GM21717 (cell line): Measurements from ENCODE around the gene SLC15A3.

ENCODE experiments used
- ATAC-seq: cut with Tn5 transposase; IDR thresholded peaks from one replicate; pipeline ENCODE4 v1.9.1; 2021; ENCODE audit warnings: mild to moderate bottlenecking, moderate library complexity; ENCODE audit not compliant: unreplicated experiment

Gene SLC15A3

DNA sequence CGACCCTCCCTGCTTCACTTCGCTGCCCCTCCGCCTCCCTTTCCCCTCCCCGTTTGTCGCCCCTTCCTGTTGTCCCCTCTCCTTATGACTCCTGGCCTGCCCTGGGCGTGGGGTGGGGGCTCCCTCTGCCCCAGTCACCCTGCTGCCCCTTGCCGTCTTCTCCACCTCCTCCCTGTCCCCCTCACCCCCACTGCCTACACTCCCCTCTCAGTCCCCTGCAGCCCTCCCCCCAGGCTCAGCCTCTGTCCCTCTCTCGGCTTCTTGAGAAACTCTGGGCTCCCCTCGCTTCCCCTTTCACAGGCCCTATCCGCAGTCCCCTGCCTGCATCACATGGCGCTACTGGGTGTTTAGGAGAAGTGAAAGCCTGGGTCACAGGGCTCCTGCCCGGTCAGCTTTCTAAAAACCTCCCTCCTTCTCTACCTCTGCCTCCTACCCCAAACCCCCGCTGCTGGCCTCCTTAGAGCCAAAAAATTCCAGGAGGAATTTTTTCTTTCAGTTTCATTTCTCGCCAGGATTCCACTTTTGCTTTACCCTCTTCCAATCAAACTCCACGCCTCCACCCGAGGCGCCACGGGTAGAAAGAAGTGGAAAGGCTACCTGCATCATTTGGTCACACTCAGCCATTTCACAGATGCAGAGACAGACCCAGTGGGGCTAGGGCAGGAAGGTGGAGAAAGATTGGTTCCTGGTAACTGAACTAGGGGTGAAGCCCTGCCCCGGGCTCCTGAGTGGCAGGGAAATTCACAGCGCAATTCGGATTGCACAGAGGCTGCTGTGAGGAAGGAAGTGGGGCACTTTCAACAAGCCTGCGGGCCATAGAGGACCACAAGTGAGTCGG, at the start of gene SLC15A3:
Gene SLC15A3 (minus strand): TSS at position 273 of the 838 bp plus-strand sequence. CDS start 625 bp downstream, outside the sequence.
- ATAC-seq = peak; percentile 63

DNA sequence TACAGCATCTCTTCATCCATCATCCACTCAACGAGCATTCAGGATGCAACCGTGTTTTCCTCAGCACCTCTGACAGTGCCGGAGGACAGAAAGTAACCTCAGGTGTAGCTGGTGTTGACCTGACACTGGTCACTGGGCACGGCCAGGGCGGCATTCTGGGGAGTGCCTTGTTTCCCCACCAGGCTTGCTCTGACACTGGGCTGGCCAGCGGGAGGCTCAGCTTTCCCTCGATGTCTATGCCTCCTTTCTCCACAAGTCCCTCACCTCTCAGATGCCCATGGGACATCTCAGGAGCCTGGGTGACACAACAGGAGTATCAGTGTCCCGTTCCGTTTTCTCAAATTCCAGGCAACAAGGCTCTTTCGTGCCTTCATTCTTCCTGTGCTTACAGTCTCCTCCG, 48.5 kb upstream of the SLC15A3 start:
- ATAC-seq = no peak

DNA sequence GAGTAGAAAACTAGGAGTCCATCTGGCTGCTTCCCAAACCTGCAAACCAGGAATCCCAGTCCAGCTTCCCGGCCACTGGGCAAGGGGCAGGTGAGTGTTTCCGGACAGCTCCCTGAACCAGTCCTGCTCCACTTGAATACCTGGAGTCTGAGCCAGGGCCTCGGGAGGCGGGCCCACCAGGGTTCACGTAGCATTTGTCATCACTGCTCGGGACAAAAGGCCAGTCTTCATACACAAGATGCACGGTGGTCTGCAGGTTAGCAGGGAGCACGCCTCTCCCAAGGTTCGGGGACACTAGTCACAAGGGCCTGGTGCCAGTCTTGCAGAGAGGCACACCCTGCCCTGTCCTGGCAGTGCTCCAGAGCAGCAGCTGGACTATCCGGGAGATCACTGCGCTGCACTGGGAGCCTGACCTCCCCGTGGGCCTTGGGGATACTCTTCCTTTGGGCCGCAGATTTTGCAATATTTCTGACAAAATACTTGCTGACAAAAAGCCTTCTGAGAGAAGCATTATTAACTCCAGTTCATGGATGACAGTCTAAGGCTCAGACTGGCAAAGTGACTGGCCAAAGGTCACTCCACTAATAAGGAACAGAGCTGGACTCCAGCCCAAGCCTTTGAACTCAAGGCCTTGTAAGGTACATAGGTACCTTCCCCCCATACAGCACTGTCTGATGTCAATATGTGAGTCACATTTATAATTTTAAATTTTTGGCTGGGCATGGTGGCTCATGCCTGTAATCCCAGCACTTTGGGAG, 44.6 kb upstream of the SLC15A3 start:
- ATAC-seq = no peak

DNA sequence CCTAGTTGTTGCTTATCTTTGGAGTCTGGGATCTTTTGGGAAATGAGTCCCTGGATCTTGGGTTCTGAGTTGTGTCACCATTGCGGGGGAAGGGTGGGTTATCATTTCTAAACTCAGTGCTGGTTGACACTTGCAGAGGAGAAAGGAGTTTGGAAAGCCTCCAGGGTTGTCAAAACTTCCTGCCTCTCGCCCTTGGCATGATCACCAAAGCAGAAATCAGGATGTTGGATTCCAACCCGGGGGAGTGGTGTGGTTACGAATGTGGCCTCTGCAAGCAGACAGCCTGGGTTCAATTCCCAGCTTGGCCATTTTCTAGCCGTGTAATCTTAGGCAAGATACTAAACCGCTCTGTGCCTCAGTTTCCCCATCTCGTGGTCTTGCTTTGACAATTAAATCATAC, 43.8 kb upstream of the SLC15A3 start:
- ATAC-seq = no peak

DNA sequence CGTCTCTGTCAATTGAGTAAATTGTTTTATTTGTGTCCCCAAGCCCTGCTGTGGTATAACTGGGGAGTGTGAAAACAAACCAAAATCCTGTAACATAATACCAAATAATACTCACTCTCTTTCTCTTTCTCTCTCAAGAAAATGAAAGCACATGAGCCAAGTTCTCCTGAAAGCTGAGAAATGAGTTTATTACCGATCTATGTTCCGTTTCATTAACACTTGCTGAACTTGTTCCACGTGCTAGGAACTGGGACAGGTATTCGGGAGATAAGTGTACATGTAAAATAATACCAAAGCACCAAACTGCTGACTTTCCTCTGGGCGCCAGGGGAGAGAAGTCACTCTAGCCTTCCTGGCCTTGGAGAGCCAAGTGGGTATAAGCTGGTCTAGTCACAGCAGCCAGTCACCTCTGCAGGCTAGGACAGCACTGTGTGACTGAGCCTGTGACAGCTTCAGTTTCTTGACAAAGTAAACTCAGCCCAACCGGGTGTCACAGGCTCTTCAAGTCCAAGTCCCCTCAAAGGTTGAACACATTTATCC, 42.6 kb upstream of the SLC15A3 start:
- ATAC-seq = no peak

DNA sequence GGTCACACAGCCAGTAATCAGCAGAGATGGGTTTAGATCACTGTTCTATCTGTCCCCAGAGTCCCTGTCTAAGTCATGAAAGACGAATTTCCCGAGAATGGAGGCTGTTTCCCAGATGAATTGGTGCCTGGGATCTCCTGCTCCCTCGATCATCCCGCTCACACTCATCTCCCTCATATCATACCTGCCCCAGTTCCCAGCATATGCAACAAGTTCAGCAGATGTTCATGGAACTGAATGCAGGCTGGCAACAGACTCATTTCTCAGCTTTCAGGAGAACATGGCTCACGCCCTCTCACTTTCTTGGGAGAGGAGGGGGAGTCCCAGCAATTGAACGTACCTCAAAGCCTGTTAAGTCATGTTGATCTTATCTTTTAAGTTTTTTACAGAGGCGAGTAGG, 41.6 kb upstream of the SLC15A3 start:
- ATAC-seq = no peak

DNA sequence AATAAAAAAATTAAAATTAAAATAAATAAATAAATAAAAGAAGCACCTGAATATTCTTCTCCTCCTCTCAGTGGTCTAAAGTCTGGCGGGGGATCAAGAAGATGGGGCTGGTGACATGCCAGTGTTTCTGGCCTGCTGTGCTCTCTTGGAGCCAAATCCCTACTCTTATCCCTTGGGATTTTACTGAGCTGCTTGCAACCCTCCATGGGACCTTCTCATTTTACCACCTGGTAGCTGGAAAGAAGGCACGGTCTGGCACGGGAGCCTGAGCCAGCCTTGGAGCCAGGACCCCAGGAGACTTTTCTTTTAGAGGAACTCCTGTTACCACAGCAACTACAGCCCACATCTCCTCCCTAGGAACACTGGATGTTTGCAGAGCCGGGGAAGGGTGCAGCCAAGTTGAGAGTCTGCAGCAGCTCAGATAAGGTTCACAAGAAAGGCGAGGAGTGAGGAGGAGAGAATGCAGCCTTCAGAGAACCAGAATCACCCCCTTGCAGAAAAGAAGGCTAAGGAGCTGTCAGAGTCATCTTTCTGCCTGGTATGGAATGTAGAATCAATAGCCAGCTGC, 41.0 kb upstream of the SLC15A3 start:
- no peak for ATAC-seq

DNA sequence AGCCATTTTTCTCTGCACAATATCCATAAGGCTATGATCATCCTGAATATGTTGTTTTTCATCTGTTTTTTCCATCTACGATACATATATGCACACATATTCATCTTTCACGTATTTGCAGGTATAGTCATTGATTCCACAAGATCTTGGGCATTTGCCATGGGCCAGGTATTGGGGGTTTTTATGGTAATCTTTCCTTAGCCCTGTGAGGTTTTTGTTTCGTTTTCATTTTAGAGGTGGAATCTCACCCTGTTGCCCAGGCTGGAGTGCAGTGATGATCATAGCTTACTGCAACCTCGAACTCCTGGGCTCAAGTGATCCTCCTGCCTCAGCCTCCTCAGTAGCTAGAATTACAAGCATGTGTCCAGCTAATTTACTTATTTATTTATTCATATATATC, 39.5 kb upstream of the SLC15A3 start:
- ATAC-seq = no peak

DNA sequence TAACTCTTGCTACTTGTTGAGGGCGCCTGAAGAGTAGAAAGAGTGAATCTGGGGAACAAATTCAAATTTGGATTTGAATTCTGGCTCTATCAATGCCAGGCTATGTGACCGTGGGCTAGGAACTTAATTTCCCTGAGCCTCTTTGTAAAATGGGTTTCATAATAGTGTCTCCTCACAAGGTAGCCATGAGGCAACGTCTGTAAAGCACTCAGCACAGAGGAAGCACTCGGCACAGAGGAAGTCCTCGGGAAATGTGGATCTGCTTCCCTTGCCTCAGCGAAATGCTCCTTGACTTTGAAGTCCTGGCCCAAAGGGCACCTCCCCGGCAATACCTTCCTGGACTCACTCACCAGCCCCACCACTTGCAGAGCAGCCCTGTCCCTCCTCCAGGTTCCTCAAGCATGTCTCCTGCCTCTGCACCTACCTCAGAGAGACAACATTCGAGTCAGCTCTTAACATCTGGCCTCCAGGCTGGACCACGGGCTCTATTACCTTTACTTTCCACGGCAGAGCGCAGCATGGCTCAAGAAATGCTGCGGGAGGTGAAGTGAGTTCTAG, 37.2 kb upstream of the SLC15A3 start:
- ATAC-seq = no peak

DNA sequence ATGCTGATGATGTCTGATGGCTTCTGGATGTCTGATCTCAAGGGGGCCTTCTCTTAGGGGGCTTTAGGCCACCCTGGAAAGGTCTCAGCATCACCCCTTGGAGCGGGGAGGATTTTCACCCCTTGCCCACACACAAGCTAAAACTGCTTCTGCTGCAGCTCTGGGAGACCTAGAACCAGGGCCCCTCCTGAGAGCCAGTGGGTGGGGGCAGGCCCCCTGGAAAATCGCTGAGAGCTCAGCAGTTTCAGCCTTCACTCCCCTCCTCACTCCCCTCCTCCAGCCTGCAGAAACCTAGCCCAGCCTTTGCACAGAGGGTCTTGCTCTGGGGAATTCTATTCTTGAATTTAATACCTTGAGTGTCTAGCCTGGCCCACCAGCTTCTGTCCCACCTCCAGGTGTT, 36.7 kb upstream of the SLC15A3 start:
- no peak for ATAC-seq

DNA sequence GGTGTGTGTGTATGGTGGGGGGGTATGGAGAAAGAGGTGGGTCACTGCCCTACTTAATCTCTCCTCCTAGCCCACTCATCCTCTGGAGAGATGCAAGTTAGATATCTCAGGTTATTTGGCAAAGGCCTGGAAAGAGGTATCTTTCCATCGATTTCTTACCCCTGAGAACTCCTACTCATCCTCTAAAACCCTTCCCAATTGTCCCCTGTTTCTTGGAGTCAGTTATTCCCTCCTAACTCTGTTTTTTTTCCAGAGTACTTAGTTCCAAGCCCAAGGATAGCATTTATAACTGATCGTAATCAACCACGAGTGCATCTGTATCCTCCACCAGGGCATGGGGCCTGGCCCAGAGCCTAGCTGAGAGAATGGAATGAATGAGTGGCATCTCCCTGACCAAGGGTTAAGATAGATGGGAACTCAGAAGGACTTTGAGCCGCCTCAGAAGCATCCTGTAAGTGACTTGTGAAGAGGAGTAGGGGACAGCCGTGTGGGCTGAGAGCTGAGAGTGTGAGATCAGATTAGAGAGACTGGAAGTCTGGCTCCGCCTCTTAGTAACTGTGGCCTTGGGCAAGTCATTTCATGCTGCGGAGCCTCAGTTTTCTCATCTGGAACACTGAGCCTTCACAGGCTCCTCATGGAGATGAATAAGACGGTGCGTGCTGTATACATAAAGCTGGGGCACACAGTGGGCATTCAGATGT, 35.8 kb upstream of the SLC15A3 start:
- ATAC-seq = no peak

DNA sequence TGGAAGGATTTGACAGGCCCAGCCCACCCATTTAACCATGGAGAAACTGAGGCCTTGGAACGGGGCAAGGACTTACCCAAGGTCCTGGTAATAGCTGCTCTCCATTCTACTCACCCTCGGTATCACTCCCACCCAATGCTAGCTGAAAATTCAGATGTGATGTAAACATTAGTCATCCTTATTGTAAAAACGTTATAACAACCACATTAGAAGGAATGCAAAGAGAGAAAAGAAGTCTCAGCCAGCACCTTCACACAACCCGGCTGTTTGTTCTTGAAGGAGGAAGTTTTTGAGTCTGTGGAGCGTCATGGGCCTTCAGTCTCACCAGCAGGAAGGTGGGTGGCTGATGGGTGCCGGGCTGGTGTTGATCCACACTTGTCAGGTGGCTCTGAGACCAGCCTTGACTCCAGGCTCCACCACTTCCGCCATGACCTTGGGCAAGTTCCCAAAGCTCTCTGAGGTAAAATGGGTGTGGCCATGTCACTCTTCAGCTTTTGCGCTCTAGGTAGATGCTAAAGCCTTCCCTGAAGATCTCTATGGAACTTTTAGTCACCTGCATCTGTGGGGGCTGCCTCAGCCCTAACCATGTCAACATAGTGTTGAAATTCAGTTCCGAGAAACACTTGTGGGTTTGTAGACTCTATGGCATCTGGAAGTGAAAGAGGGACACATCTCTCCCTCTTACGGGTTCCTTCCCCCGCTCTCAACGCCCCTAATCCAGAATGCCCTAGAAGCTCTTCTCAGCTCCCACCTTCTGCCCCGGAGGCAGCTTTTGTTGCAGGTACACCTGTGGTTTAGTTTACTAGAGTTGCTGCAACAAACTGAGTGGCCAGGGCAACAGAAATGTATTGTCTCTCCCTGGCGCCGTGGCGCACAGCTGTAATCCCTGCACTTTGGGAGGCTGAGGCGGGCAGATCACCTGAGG, 34.3 kb upstream of the SLC15A3 start:
- ATAC-seq = no peak

DNA sequence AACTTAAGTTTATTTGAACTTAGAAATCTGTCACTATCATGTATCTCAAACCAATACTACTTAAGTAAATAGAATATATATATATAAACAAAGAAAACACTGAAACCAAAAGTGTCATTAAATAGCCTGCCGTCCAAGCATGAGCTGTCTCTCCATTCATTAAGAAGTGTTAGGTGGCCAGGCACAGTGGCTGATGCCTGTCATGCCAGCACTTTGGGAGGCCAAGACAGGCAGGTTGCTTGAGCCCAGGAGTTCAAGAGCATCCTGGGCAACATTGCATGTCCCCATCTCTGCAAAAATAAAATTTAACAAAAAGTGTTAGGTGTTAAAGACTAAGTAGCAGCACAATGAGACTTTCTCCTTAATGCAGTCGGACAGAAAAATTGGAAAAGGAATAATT, 33.5 kb upstream of the SLC15A3 start:
- no peak for ATAC-seq

DNA sequence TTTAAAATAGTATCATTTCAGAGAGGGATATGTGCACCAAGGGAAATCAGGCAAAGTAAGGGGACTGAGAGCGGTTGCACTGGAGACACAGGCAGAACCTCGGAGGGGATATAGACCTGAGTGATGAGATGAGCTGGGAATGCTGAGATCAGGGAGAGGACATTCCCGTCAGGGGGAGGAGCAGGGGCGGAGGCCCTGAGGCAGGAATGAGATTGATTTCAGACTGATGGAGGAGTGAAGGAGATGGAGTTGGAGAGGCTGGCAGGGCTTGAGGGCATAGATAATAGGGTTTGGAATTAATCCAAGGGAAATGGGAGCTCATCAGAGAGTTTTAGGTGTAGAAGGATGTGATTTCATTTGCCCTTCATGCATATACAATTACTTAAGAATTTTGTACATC, 32.7 kb upstream of the SLC15A3 start:
- ATAC-seq = no peak

DNA sequence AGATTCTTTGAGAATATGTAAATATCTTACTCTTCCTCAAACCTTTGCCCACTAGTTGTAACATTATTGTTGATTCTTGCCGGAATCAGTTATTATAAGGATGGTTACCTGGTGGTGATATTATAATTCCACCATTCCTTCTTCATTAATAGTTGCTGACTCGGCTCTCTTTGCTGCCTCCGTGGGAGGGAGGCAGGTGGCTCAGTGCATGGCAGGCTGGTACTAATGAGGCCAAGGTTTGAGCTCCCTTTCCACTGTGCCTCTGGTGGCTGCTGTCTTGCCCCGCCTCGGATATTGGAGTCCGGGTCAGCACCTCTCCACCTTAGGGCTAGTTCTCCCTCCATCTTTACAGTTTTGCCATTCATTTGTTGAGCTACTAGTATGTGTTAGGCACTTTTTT, 32.2 kb upstream of the SLC15A3 start:
- no peak for ATAC-seq

DNA sequence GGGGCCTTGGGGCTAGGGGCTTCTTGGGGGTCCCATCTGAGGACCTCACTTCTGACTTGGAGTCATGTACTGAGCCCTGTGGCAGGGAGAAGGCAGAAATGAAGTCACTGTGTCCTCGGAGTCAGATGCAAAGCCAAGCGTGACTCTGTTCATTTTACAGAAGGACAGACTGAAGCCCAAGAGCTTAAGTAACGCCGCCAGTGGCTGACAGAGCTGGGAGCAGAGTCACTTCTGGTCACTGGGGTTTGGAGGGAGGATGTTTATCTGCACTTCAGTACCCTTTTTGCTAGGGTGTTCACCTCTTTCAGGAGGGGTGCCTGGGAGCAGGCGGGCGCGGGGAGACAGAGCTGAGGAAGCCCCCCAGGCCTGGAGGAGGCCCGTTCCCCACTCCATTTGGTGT, 30.2 kb upstream of the SLC15A3 start:
- ATAC-seq = no peak

DNA sequence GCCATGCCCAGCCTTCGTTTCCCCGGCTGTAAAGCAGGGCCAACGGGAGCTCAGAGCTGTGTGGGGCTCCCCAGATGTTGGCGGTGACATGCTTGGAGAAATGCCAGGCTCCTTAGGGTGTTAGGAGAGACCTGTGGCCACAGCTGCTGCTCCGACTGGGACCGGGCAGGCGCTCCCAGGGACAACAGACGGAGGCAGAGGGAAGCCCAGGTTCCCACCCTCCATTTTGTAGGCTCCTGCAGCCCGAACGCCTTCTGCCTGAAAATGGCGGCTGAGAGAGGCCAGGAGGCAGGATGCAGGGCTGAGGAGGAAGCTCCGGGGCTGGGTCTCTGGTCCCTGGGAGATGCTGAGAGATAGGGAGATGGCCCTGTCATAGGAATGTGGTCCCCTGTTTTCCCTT, 29.5 kb upstream of the SLC15A3 start:
- ATAC-seq = no peak

DNA sequence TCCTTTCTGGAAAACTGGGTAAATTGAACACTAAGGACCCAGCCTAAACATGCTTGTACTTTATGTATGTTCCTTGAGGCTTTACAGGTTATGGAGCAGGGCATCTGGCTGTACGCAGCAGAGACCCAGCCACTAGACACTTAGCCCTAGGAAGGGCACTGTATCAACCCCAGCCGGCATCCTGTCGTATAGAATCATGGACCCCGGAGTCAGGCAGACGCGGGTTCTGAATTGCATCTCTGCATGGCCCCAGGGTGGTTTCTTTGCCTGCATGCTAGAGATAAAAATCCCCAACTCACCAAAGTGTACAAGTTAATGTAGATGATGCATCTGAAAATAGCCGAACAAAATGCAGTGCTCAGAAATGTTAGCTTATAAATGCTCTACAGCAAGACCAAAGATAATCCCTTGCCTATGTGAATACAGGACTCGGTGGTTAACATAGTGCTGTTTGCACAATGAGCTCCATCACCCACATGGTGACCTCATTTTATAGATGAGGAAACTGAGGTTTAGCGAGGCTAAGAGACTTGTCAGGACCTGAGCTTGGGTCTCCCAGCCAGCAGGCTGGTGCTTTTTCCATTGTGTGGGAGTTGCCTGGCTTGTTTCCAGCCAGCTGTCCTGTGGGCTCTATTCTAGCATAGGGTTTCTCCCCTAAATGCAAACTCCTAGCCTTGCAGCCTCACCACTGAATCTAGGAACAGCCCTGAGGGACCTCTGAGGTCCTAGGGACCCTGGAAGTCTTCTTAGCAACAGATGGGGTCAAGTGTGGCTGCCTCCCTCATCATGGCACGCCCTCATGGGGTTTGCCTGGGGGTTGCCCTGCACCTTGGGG, 26.8 kb upstream of the SLC15A3 start:
- ATAC-seq = no peak

DNA sequence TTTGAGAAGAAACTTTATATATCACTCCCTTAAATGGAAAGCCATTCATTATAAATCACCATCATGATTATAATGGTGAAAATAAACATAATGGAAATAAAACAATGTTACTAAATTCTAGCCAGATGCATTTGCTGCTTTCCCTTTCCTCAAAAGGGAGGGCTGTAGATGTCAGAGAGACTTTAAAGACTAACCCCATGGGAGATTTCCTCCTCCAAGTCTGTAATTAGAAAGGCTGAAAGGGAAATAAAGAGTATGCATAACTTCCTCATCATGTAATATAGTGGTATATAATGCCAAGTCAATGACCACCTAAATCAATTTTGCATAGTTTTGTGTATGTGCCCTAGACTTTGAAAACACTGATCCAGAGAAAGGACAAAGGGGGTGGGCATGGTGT, 25.9 kb upstream of the SLC15A3 start:
- ATAC-seq = no peak
